GM18502 (cell line): ENCODE data around the gene RAC3.

Source experiments
- ATAC-seq: cut with Tn5 transposase; IDR thresholded peaks from one replicate; pipeline ENCODE4 v1.9.1; 2021; ENCODE audit warnings: mild to moderate bottlenecking; ENCODE audit not compliant: unreplicated experiment, poor library complexity

RAC3 gene

DNA sequence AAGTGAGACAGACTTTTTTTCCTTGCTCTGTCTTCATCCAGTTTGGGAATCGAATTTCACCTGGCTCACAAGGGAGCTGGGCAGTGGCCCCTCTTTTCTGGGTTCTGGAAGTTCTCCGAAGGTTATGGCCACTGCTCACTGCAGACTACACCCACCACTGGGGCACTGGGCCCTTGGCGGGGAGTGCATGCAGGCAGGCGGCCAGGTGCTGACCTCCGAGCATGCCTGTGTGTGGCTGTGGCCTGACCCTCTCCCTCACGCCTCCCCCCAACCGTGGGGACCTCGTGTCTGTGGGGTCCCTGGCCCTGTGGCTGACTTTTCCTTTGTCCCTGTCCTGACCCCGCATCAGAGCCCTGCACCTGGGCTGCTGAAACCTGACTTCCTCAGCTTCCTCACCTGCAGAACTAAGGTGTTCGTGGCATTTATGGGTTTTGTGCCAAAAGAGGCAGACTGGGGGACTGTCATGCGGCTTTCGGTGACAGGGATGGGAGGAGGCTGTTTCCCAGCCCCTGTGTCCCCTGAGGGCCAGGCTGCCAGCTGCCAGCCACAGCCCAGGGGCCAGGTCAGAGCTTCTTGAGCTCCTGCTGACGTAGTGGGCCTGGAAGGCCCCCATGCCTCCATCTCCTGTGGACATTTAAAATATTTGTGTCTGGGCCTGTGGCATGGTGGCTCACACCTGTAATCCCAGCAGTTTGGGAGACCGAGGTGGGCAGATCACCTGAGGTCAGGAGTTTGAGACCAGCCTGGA, 32.6 kb upstream of the RAC3 start:
- no peak for ATAC-seq

DNA sequence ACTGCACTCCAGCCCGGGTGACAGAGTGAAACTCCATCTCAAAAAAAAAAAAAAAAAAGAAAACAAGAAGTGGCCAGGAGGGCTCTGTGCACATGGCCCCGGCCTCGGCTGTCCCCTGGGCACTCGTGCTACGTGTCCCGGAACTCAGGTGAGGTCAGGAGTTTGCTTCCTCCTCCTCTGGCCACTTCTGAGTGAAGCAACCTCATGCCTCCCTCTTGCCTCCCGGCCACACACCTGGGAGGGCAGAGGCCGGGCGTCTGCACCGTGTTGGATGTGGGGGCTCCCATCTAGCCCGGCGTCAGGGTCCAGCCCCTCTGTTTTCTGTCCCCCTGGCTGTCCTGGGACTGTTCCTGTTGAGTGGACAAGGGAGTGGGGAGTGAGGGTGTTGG, 31.9 kb upstream of the RAC3 start:
- ATAC-seq, result no peak

DNA sequence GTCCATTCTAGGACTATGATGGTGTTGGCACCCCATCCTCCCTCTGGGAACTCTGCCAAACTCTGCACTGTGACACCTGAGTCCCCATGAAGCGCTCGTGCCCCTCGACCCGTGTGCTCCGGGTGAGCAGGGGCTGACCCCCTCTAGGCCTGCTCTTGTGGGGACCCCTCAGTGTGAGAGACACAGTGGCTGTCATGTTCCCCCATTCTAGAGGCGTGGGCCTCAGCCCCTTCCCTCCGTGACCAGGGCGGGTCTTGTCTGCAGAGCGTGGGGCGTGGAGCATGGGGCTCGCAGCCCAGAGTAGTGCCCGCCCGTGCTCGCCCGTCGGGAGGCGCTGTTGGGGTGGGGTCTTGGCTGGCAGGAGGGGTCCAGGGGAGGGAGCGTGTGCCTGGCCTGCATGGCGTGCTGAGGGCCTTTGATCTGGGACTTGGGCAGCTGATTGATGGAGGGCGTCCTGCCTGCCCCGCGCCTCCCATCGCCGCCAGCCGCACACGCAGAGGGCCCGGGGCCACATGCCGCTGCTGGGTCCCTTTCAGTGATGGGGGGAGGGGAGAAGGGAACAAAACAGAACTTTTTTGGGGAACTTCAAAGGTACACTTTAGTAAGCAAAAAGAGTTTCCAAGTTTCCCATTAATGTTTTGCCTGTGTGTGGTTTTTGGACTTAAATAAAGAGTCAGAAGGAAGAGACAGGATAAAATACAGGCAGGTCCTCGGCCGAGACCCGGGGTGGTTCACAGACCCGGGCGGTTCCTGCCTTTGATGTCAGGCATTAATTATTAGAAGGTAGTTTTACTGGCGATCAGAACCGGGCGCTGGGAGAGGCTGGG, 31.3 kb upstream of the RAC3 start:
- ATAC-seq, result no peak

DNA sequence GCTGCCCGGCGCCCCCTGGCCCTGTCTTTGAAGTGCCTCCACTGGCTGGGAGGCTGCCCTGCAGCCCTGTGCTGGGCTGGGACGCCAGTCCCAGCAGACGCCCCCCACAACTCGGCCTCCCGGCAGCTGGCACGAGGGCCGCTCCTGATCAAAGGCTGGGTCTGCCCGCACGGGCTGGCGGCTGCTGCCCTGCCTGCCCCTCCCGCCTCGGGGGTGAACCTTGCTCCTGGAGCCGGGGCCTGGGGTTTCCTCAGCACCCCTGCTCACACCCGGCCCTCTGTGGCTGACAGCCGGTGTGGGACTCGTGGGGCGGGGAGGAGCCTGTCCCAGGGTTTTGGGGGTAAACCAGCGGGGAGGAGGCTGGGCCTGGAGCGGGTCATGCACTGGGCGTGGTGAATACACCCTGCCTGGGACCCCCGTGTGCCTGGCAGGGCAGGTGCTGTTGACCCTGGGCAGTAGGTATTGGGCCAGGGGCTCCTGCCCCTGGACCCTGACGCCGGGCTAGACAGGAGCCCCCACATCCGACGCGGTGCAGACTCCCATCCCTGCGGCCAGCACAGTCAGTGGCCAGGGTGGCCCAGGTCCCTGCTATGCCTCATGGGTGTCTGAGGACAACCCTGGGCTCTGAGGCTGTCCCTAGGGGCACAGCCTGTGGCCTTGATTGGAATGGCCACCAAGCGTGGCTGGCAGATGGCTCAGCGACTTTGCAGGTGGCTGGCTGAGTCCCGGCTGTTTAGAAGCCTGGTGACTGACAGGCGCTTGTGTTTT, 30.5 kb upstream of the RAC3 start:
- no peak for ATAC-seq

DNA sequence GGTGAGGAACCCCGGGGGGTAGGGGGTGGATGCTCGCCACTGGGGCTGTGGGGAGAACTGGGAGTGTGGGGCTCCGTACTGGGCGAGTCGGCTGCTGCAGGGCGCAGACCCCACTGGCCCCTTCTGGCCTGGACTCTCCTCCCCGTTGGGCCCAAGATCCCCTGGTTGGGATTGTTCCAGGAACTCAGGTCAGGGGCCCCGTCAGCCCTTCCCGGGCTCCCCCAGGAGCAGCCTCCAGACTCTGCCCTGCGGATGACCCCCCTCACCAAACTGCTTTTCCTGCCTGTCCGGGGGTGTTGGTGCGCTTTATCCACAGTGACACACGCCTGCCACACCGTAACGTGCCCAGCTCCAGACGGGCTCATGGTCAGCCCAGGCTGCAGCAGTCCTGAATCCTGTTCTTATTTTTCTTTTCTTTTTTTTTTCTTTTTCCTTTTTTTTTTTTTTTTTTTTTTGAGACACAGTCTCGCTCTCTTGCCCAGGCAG, 29.9 kb upstream of the RAC3 start:
- ATAC-seq, result no peak

DNA sequence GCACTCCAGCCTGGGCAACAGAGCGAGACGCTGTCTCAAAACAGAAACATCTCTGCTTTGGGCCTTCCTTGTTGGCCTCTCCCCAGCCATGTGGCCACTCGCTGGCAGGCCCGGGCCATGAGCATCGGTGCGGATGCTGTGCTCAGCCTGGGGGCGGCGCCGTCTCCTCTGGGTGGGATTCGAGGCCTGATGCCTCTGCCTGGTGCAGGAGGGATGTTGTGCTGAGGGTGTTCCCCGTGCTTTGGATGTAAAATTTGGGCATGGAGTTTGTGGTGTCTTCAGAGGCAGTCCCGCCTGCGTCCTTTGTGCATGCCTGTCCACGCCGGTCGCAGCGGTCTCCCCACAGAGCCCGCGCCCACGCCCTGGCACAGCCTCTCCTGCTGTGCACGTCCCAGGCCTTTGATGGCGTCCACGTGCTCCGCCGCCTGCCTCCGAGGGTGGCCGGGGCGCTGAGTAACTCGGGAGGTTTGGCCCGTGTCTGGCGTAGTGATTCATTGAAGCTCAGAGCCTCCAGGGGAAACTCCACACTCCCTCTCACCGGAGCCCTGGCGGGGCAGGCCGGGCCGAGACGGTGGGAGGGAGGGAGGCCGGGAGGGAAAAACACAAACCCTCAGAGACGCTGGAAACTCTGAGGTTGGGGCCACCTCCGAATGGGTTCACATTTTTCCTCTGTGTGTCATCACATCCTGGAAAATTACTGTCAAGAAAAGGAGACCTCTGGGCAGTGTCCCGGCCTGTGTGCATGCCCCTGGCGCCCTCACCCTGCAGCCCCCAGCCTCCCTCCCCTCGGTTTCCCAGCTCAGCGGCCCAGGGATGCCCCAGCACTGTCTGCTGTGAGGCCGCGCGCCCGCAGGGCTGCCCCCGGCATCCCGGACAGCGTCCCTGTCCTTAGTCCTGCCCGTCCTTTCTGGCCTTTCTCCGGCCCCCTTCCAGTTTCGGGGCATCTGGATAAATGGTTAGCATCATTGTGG, 27.8 kb upstream of the RAC3 start:
- no peak for ATAC-seq

DNA sequence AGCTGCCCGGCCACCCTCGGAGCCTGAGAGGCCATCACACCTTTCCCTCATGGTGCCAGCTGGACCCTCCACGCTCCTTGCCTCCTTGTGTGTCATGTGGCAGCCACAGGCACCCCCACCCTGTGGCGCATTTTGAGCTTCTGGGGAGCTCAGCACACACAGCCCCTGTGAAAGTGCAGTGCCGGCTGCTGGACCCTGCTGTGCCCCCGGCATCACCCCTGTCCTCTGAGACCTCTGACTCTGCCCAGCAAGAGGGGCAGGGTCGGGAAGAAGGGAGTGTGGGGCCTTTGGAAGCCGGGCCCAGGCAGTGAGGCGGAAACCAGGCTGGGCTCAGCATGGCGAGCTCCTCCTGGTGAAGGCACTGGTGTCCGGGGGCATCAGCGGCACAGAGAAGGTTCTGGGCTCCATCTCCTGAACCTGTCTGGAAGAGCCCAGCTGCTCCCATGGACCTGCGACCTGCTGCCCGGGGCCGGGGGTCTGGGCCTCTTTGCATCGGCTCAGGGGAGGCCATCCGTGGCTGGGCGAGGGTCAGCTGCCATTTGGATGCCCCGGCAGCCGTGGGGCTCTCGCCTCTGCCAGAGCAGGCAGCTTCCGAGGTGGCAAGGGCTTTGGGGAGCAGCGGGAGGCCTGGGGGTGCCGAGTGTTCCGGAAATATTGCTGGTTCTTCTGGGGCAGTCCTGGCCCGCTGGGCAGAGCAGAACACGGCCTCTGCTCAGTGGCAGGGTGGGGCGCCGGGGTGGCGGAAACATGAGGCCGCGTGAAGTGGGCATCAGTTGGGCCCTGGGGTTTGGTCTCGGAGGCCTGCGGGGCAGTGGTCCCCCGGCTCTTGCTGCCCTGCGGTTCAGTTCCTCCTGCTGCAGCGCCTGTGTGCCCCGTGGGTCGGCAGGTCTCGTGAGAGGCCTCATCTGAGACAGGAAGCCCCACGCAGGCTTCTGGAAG, 26.7 kb upstream of the RAC3 start:
- no peak for ATAC-seq

DNA sequence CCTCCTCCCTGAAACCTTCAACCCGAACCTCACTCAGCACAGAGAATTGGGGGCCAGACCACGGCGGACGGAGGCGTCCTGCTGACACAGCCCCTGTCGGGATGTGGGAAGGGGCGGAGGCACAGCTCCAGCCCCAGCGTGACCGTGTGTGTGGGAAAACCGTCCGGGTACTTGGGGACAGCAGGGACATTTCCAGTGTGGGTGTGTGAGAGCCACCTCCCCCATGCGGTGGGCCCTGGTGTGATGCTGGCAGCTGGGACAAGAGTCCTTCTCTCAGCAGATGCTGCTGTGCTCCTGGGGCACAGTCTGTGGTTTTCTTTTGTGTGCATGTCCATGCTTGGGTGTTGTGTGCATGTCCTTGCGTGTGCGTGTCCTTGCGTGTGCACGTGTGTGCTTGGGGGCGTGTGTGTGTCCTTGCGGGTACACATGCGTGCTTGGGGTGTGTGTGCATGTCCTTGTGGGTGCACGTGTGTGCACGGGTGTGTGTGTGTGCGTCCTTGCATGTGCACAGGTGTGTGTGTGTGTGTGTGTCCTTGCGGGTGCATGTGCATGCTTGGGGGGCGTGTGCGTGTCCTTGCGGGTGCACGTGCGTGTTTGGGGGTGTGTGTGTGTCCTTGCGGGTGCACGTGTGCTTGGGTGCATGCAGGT, 25.7 kb upstream of the RAC3 start:
- no peak for ATAC-seq

DNA sequence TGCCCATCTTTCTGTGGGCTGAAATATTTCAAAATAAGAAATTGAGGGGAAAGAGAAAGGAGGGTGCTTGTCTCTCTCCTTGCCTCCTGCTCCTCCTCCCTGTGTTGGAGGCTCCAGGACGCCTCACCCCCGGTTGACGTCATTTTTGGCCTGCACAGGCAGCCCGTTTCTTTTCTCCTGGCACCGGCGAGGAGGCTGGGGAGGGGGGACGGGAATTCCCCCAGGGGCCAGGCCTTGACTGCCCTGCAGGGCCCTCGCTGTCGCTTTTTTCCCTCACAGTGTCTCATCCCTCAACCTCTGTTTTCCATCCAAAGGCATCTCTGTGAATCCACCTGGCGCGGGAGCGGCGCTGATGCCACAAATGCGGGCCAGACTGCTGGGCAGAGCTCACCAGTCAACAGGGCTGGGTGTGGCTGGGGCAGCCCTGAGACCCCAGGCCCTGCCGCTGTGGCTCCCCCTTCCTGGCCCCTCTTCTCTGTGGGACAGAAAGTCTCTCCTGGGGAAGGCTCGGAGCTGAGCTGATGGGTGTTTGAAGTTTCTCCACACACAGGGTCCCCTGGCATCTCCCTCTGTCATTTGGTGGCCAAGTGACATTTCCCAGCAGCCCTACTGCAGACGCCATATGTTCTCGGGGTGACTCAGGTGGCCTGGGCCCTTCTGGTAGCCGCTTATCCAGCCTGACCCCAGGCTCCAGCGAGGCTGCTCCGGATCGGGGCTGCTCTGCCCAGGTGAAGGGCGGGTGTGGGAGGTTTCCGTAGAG, 24.8 kb upstream of the RAC3 start:
- no peak for ATAC-seq

DNA sequence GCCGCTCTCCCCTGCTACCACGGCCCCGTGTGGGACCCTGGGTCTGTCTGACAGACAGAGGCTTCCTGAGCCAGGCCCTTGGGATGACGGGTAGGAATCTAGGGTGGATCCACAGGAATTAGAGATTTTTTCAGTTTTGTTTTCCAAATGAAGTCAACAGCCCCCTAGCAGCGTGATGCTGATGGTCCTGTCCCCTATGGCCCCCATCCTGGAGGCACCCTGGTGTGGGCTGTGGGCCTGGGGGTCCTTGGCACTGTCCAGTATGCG, 24.3 kb upstream of the RAC3 start:
- no peak for ATAC-seq

DNA sequence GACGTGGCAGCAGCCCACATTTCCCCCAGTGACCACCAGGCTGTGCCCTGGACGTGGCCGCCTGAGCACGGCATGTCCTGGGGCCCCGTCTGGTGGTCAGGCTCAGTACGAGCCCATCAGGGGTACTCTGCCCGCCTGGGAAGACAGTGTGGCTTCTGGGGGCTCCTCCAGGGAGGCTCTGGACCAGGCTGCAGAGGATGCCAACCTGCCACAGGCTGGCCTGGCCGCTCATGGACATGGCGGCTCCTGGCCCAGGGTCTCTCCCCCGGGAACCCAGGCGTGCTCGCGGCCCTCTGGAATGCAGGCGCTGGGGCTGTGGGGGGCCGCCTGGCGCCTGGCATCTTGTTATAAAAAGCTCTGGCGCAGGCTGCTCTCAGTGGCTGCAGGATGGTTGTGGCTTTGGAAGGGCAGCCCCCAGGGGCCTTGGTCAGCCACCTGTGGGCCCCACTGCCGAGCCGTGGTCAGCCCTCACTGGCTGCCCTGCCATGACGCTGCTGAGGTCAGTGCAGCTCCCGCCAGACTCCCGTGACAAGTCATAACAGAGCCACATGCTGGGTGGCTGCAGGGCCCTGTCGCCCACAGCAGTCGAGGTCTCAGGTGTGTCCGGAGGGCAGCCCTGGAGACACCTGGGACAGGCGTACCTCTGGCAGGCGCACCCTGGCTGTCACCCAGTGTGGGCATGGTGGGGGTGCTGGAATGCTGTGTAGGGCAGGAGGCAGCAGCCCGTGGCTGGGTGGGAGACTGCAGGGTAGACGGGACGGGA, 23.8 kb upstream of the RAC3 start:
- ATAC-seq, result no peak

DNA sequence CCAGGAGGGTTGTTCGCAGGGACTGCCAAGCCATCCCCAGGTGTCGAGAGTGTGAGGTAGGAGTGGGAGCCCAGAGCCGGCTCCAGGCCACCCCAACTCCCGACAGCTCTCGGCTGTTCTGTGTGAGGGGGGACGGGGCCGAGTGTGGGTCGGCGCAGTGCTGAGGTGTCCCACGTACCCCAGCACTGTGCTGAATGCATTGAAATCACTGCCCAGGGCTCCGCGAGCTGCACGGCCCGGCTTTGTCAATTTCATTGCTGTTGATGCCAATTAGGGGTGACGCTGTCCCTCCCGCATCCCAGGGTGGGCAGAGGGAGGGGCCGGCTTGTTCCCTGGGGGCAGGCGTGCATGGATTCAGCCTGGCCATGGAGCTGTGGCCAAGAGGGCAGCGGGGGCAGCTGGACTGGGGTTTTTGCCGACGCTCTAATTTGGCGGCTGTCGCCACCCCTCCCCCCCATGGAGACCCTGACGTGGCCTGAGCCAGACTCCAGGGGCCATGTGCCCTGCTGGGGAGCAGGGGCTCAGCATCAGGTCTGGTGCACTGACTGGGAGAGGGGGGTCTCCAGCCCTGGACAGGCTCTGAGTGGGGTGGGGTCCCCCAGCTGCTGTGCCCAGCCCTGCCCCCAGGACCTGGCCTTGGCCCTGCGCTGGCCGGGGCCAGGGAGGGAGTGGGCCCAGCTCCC, 23.1 kb upstream of the RAC3 start:
- no peak for ATAC-seq

DNA sequence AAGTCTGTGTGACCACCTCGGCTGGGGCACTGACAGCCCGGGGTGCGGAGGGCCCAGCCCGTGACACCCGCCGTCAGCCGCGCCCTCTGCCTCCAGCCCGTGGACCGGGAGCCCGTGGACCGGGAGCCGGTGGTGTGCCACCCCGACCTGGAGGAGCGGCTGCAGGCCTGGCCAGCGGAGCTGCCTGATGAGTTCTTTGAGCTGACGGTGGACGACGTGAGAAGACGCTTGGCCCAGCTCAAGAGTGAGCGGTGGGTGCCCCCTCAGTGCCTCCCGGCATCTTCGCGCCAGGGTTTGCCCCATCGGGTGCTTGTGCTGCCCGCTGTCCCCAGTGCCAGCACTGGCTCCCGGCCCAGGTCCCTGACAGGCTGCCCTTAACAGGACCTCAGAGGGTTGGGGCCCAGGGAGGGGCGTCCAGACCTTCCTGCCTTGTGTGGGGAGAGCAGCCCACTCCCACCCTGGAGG, 22.5 kb upstream of the RAC3 start:
- no peak for ATAC-seq

DNA sequence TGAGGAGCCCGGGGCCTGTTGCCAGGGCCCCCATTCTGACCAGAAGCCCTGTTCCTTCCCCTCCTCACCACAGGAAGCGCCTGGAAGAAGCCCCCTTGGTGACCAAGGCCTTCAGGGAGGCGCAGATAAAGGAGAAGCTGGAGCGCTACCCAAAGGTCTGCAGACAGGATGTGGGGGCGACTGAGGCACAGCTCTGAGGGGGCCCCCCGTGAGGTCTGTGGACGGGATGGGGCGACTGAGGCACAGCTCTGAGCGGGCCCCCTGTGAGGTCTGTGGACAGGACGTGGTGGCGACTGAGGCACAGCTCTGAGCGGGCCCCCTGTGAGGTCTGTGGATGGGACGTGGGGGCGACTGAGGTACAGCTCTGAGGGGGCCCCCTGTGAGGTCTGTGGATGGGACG, 22.1 kb upstream of the RAC3 start:
- no peak for ATAC-seq

DNA sequence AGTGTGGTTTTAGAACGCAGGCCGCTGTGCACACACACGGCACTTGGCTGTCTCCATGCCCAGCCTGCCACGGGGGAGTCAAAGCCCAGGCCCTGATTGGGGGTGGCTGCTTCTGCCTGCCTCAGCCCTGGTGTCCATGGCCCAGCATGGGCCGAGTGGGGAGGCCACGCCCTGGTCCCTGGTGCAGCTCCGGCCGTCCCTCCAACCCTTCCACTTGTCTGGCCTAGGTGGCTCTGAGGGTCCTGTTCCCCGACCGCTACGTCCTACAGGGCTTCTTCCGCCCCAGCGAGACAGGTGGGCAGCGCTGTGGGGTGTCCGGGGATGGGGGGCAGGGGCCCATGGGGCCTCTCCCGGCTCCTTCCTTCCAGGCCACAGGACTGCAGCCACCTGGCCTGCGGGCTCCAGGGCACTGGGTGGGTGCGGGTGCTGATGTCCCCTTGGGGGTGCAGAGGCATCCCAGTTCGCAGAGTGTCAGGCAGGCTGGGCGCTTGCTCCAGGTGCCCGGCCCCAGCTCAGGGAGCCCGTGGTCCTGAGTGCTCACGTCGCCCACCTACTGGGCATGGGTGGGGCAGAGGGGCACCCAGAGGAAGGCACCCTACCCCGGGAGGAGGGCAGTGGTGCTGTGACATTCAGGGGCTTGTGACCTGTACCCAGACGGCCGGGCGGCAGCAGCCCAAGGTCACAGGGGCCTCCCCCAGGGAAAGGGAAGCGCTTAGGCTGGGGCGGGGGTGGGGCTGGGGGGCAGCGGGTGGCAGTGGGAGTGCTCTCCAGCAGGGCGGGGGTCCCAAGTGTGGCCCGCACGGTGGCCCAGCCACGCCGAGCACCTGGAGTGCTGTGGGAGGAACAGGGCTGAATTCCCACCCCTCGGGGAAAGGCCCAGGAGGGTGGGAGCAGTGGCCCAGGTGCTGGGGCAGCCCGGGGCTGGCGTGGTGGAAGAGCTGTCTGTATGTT, 20.6 kb upstream of the RAC3 start:
- no peak for ATAC-seq
